DOHH2 (cell line): ENCODE measurements around the gene ADAM10.

Experiments
- EZH2phosphoT487 ChIP-seq: fragments of 200-600 bp; sonication (generic); IDR thresholded peaks from 2 replicates; pipeline ENCODE4 v1.6.1; 2017; ENCODE audit warnings: borderline replicate concordance, mild to moderate bottlenecking, antibody characterized with exemption, low read length, moderate library complexity, mixed read lengths
- TF ChIP-seq, protein P1 (sequence below): fragments of 200-600 bp; sonication (generic); IDR thresholded peaks from one replicate; pipeline ENCODE4 v1.5.1; 2014; ENCODE audit warnings: antibody characterized with exemption, mild to moderate bottlenecking, low read depth, low read length; ENCODE audit not compliant: poor library complexity, severe bottlenecking

DNA sequence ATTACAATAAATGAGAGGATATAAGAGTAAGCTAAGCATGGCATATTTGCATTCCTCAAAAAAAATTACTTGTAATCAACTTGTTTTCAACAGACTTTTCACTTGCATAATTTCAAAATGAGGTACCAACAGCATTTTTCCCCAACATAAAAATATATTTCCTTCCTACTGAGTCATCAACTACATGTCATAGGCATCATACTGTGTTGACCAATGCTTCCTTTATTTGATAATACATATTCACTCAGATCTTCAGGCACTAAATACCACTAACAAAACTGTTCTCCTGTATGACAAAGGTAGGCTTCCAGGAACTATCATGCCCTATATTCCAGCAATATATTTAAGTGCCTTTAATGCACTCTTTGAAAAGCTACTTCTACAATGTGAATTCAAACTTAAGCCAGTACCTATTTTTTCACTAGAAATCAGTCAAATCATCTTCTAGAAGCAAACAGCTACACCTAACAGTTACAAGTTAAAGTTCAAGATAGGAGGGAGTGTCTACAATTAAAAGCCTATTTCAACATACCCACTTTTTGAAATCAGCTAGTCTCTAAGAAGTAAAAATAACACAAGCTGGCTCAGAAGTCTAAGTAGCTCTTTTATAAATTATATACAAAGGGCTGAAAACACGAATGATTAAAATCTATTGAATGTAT, 11.3 kb downstream of the ADAM10 start:
- TF ChIP-seq, protein P1, sequence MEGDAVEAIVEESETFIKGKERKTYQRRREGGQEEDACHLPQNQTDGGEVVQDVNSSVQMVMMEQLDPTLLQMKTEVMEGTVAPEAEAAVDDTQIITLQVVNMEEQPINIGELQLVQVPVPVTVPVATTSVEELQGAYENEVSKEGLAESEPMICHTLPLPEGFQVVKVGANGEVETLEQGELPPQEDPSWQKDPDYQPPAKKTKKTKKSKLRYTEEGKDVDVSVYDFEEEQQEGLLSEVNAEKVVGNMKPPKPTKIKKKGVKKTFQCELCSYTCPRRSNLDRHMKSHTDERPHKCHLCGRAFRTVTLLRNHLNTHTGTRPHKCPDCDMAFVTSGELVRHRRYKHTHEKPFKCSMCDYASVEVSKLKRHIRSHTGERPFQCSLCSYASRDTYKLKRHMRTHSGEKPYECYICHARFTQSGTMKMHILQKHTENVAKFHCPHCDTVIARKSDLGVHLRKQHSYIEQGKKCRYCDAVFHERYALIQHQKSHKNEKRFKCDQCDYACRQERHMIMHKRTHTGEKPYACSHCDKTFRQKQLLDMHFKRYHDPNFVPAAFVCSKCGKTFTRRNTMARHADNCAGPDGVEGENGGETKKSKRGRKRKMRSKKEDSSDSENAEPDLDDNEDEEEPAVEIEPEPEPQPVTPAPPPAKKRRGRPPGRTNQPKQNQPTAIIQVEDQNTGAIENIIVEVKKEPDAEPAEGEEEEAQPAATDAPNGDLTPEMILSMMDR, result no peak
- TF ChIP-seq EZH2phosphoT487, result no peak
